Glomerular endothelial cell (primary cell): ENCODE results near the gene MYBL2. TPM values are rescaled to one million over a fixed set of nuclear protein-coding genes. Genes with fewer than 3 reads are reported as not detected.
"Not testable (repeated sequence)": the region's sequence is repeated elsewhere in the genome, so short reads cannot be mapped to it uniquely, and the experiment has no call there.

ENCODE experiments used
- DNase-seq: peaks from one replicate; pipeline ENCODE4 v3.0.0-alpha.2; 2011; ENCODE audit warnings: low read depth, low spot score; ENCODE audit errors: extremely low read depth
- total RNA-seq: library from RNA; depleted of rRNA; stranded (reverse); fragments of >200 nt; gene quantifications from 2 replicates; pipeline ENCODE4 v1.2.3, GENCODE V29; 2015

Gene MYBL2
- 8.9 and 21.4 TPM in 2 replicates for total RNA-seq

GRCh38 chr20:43666376-43667328, at the start of gene MYBL2:
MYBL2 (plus strand) TSS chr20:43667114; CDS start chr20:43667284, 170 bp downstream.
- DNase-seq = no peak

DNA sequence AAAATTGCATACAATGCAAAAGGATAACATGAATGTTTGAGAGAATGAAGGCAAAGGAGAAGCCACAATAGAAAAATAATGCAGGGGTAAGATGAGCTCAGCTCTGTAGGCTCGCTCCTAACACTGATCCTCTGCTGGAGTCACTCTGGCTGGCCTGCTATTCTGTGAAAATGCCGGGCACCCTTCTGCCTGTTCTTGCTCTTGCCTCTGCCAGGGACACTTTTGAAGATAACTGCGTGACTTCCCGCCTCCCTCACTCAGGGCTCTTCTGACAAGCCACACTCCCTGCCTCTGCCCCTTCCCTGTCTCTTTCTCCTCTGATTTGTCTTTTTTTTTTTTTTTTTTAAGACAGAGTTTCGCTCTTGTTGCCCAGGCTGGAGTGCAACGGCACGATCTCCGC, 35.3 kb upstream of the MYBL2 start:
- DNase-seq = no peak

GRCh38 chr20:43636429-43636828, 30.5 kb upstream of the MYBL2 start:
- DNase-seq = no peak

DNA sequence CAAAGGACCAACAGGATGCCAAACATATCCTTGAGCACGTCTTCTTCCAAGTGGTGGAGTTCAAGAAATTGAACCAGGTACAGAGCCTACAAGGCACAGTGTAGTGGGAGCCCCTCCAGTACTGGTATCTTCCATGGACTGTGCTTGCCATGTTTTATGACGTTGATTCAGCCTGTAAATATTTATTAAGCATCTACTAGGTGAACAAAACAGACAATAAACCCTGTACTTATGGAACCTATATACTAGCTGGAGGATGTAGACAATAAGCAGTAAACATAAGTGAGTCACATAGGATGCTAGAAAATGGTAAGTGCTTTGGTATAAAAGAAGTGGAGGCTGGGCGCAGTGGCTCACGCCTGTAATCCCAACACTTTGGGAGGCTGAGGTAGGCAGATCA, 24.4 kb upstream of the MYBL2 start:
- DNase-seq = no peak

DNA sequence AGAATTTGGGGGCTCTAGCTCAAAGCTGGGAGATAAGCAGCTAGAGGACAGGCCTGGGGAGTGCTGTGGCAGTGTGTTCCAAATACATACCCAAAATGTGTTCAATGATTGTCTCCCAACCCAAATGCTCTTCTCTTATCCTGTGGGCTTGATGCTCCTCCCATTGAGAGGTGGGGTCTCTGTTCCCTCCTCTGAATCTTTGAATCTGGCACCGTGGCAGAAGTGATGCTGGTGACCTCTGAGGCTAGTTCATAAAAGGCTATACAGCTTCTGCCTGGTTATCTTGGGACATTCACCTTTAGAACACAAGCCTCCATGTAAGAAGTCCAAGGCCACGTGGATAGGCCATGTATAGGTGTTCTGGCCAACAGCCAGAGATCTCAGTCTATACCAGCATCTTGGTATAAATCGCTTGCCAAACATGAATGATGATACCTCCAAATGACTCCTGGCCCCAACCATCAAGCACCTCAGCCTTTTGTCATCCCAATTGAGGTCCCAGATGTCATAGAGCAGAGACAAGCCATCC, 15.9 kb upstream of the MYBL2 start:
- no peak for DNase-seq

GRCh38 chr20:43651650-43652184, 15.2 kb upstream of the MYBL2 start:
- DNase-seq = not testable (repeated sequence)

- no peak for DNase-seq
Measured at GRCh38 chr20:43653966-43654365, 12.9 kb upstream of the MYBL2 start.

GRCh38 chr20:43655176-43655575, 11.7 kb upstream of the MYBL2 start:
- DNase-seq = not testable (repeated sequence)

DNA sequence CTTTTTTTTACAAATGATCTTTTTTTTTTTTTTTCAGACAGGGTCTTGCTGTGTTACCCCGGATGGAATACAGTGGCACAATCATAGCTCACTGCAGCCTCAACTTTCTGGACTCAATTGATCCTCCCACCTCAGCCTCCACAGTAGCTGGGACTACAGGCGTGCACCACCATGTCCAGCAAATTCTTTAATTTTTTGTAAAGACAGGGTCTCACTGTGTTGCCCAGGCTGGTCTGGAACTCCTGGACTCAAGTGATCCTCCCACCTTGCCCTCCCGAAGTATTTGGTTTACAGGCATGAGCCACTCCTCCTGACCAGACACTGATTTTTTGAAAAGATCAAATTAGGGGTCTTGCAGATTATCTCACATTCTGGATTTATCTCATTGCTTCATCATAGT, 11.0 kb upstream of the MYBL2 start:
- DNase-seq = no peak

DNA sequence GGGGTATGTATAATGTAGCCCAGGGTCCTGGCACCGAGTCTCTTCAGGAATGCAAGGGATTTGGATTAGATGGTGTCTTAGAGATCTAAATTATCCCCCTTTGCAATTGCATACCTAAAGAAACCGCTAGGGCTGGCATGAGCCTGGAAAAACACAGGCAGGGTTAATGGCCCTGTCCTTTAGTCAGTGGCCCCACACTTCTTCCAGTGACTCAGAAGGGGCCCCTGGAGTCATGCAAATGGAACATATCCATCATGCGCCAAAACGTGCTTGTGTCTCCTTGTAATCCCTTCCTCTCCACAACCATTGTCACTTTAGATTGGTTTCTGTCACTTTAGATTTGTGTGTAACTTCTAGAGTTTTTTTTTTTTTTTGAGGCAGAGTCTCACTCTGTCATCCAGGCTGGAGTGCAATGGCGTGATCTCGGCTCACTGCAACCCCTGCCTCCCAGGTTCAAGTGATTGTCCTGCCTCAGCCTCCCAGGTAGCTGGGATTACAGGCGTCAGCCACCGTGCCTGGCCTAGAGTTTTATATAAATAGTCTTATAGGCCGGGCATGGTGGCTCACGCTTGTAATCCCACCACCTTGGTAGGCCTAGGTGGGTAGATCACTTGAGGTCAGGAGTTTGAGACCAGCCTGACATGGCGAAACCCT, 8.7 kb upstream of the MYBL2 start:
- DNase-seq = no peak

- no peak for DNase-seq
Measured at GRCh38 chr20:43658723-43659419, 8.0 kb upstream of the MYBL2 start.

- DNase-seq = no peak
Measured at GRCh38 chr20:43662943-43663655, 3.8 kb upstream of the MYBL2 start.

- DNase-seq = no peak
Measured at GRCh38 chr20:43665466-43666176, 1.3 kb upstream of the MYBL2 start.

DNA sequence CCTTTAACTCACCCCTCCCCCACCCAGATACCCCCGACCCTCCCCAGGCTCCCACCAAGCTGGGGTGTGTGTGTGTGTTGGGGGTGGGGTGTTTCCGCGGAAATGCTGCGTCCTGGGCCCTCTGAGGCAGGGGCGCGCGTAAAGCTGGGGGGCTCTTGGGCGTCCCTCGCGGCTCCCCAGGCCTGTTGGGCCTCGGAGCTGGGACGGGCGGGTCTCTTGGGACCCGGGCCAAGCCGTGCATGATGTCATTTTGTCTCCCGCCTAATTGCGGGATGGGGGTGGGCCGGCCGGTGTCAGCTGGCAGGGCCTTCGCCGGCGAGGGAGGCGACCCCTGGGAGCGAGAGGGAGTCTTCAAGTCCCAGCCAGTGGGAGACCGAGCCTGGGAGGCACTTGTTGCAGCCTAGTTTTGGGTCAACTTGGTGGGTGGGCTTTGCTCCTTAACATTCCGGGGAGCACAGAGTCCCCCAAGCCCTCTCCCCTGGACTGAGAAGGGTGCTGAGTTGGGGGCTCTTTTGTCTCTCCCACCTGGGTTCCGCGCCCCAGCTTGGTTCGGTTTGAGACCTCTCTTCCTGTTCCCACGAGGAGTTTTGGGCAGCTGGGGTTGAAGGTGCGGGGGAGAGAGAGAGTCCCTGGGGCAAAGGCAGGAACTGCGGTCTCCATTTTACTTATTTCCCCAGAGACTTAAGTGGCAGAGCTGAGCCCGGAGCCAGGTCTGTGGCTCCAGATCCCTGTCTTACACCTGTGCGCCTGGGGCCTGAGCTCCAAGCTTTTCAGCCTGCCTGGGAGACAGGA, 623 bp downstream of the MYBL2 start:
- no peak for DNase-seq

- no peak for DNase-seq
Measured at GRCh38 chr20:43669332-43669731, 2.4 kb downstream of the MYBL2 start.

DNA sequence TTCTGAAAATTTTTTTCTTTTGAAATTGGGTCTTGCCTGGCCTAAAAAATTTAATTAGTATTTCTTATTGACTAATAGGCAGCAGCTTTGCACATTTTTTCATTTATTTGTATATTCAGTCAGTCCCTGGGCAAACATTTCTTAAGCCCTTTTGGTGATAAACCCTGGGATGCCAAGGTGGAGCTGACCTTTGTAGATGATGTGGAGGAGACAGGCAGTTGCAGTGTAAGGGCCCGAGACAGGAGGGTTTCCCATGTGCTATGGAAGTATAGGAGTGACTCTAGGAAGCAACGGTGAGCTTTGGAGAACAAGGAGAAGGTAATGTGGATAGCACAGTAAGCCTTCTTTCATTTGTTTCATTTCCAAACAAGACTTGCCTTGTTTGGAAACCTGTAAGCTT, 3.5 kb downstream of the MYBL2 start:
- no peak for DNase-seq

DNA sequence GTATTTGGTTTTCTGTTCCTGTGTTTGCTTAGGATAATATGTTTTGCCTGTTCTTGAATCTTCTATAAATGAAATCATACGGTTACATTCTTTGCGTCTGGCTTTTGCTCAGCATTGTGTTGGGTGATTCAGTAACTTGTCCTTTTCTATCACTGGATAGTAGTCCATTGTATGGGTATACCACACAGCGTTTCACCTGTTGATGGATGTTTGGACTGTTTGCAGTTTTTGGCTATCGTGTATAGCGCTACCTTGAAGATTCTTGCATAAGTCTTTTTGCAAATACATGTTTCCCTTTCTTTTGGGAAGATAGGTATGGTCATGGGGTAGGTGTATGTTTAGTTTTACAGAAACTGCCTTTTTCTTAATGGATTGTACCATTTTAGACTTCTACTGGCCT, 9.5 kb downstream of the MYBL2 start:
- DNase-seq = no peak

DNA sequence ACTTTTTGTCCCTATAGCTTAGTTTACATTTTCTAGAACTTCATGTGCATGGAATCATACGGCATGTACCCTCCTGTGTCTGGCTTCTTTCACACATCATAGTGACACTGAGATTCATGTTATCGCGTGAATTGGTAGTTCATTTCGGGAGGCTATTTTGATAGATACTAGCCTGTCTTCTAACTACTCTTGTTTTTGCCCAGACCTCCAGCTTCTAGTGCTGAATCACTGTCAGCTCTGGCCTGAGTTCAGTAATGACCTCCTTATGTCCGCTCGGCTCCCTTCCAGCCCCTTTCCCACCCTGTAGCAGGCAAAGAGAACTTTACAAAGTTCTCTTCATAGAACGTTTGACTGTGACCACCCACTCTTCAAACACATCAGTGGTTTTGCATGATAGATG, 14.1 kb downstream of the MYBL2 start:
- DNase-seq = no peak

- no peak for DNase-seq
Measured at GRCh38 chr20:43681468-43681942, 14.6 kb downstream of the MYBL2 start.
